Measurements from ENCODE around the gene ATG2A.

- no peak for TF ChIP-seq EP300 (IDR thresholded peaks at IDR 0.05)
- TF ChIP-seq CTCF (IDR thresholded peaks at IDR 0.05): no peak
- no peak for TF ChIP-seq POLR2A (IDR thresholded peaks at IDR 0.05; ENCODE audit: low read depth)
Observed at GRCh38 chr11:64849598-64850356, 67.2 kb downstream of the ATG2A start.

Measured in esophagus muscularis mucosa (tissue), 4 donors.